Brain microvascular endothelial cell (primary cell): ENCODE data around the gene ERCC6L.

Source experiments
- DNase-seq: peaks from one replicate; pipeline ENCODE4 v3.0.0-alpha.2; 2020
- H3K27ac ChIP-seq: fragments of 250-450 bp; sonication (Bioruptor Pico); 2 replicates; pipeline ENCODE4 v1.5.1; 2020; ENCODE audit warnings: mild to moderate bottlenecking, moderate library complexity
- H3K27me3 ChIP-seq: fragments of 250-450 bp; sonication (Bioruptor Pico); replicated peaks from 2 replicates; pipeline ENCODE4 v1.5.1; 2020; ENCODE audit warnings: mild to moderate bottlenecking
- H3K36me3 ChIP-seq: fragments of 250-450 bp; sonication (Bioruptor Pico); replicated peaks from 2 replicates; pipeline ENCODE4 v1.5.1; 2020; ENCODE audit warnings: mild to moderate bottlenecking
- H3K4me3 ChIP-seq: 2 replicates; pipeline ENCODE4 v1.5.1; 2011; ENCODE audit warnings: low read depth, mild to moderate bottlenecking, control low read depth, low read length, moderate library complexity
- in situ Hi-C: cut with HindIII; loops from 2 replicates; pipeline ENCODE4 v1.10.0; 2017; ENCODE audit warnings: low sequenced_read_pairs, low pct_ligation_motif_present
- TF ChIP-seq, protein P1 (sequence below): IDR thresholded peaks from 2 replicates; pipeline ENCODE4 v1.5.1; 2011; ENCODE audit warnings: low read depth, mild to moderate bottlenecking, moderate library complexity, low read length, control low read depth, inconsistent platforms; ENCODE audit errors: missing control alignments

Gene ERCC6L

DNA sequence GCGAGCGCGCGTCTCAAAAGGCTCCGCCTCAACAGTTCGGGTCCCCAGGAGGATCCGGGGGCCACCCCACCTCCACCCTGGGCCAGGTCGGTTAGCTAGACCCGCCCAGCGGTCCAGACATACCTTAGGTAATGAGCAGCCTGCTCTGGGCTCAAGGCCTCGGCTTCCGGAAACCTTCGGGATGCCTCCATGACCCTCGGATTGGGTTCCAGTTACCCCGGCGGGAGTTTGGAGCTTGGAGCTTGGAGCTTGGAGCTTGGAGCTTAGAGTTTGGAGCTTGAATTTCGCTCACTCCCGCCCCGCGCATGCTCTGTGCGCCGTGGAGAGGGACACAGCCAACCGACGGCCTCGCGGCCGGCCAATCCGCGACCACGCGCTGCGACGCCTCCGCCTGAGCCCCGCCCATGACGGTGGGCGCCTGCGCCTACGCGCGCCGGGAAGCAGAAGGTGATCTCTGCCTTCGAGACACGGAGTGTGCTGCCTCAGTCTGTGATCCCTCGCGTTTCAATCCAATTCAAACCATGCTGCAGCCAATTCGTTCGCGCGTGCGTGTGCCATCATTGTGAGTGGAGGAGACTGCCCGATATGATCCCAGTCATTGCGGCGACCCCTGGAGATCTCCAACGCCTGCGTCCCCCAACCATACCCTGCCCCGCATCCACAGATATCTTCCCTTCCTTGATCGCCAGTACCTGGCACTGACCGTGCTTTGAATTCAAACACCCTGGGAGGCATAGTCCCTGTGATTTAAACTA is at the start of gene ERCC6L:
Gene ERCC6L (minus strand): TSS at position 307 of the 755 bp plus-strand sequence. CDS start 116 bp downstream, at position 191.
- Histone ChIP-seq H3K4me3 (peak within 1 kb of the TSS; percentile 65), H3K36me3 (no peaks in the 10 kb centered on the region), H3K27me3 (no peaks in the 10 kb centered on the region), H3K27ac (no peak within 1 kb of the TSS)
- DNase-seq = peak; percentile 80
- in situ Hi-C loops = no loop called here
- TF ChIP-seq, protein P1, sequence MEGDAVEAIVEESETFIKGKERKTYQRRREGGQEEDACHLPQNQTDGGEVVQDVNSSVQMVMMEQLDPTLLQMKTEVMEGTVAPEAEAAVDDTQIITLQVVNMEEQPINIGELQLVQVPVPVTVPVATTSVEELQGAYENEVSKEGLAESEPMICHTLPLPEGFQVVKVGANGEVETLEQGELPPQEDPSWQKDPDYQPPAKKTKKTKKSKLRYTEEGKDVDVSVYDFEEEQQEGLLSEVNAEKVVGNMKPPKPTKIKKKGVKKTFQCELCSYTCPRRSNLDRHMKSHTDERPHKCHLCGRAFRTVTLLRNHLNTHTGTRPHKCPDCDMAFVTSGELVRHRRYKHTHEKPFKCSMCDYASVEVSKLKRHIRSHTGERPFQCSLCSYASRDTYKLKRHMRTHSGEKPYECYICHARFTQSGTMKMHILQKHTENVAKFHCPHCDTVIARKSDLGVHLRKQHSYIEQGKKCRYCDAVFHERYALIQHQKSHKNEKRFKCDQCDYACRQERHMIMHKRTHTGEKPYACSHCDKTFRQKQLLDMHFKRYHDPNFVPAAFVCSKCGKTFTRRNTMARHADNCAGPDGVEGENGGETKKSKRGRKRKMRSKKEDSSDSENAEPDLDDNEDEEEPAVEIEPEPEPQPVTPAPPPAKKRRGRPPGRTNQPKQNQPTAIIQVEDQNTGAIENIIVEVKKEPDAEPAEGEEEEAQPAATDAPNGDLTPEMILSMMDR = no peak

DNA sequence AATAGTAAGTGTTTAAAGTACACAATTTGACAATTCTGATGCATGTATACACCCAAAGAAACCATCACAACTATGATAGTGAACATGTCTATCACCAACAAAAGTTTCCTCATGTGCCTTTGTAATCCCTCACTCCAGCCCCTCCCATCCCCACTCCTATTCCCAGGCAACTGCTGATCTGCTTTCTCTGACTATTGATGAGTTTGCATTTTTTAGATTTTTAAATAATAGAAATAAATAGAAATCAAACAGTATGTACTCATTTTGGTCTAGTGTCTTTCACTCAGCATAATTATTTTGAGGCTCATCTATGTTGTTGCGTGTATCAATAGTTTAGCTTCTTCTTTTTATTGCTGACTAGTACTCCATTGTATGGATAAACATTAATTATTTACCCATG is 43.5 kb upstream of the ERCC6L start:
- DNase-seq = no peak
- Histone ChIP-seq H3K4me3 (no peak overlapping the region), H3K27me3 (no peaks in the 10 kb centered on the region), H3K36me3 (no peaks in the 10 kb centered on the region), H3K27ac (no peak overlapping the region)
- in situ Hi-C loops = no loop called here
- TF ChIP-seq, protein P1 = no peak

- in situ Hi-C loops = no loop called here
Observed at GRCh38 chrX:72280321-72280845, 41.6 kb upstream of the ERCC6L start.

DNA sequence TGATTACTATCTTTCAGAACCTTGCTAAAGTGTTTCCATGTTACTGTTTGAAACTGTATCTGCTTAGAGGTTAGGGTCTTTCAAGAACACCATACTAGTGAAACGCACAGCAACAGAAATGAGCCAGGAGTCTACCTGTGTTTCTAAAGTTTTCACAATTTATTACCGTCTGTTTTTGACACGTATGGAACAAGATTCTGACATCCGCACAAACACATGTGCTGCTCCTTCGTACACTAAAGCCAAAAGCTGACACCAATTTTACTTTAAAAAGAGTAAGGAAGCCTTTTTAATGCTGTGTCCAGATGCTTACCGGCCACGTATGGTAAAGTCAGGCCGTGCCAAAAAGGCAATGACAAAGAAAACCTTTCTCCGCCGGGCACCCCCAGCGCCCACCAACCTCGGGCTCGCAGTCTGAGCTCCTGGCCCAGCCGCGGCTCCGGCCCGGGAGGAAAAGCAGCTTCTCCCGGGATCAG is 37.7 kb upstream of the ERCC6L start:
- Histone ChIP-seq H3K36me3 (peaks cover 45% of the 10 kb centered on the region), H3K27ac (peak overlapping the region; percentile 73), H3K27me3 (no peaks in the 10 kb centered on the region), H3K4me3 (peak overlapping the region; percentile 89)
- in situ Hi-C loops = no loop called here
- no peak for DNase-seq
- TF ChIP-seq, protein P1 = no peak

More at GRCh38 chrX:72280321-72280845, 41.6 kb upstream of the ERCC6L start:
- Histone ChIP-seq H3K27ac (no peak overlapping the region), H3K27me3 (no peaks in the 10 kb centered on the region), H3K4me3 (no peak overlapping the region), H3K36me3 (peaks cover 6% of the 10 kb centered on the region)
- DNase-seq = no peak
- TF ChIP-seq, protein P1 = no peak

DNA sequence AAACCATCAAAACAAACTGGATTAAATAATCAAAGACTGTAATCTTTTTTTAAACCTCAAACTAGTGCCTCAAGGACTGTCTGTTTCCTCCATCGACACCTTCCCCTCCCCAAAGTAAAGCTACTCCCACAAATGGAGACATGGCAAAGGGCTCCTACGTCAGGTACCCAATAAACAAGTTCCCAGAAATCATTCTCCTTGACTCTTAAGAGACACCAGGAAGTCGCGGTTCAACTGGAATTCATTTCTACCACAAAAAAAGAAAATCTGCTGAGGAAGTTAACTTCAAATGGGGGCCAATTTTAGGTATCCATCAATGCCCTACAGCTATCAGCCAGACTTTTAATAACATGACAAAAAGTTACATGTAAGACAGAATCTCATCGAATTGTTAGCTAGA is 35.7 kb upstream of the ERCC6L start:
- no peak for DNase-seq
- peak overlapping the region; percentile 89 for H3K4me3 ChIP-seq

More for the DNA sequence above, 35.7 kb upstream of the ERCC6L start:
- TF ChIP-seq, protein P1 = no peak
- Histone ChIP-seq H3K36me3 (peaks cover 60% of the 10 kb centered on the region), H3K27me3 (no peaks in the 10 kb centered on the region), H3K27ac (no peak overlapping the region)
- in situ Hi-C loops = no loop called here
